Activated CD4-positive, alpha-beta T cell treated with anti-CD3 and anti-CD28 coated beads, Interleukin-2, amount 50 U/mL, for 4 hours (primary cell): Measurements from ENCODE around the gene SCNN1B.
"Not testable (repeated sequence)": the region's sequence is repeated elsewhere in the genome, so short reads cannot be mapped to it uniquely, and the experiment has no call there.

ENCODE experiments used
- DNase-seq, 2 experiments: peaks; one replicate each; pipeline ENCODE4 v3.0.0-alpha.2; 2020

Gene SCNN1B, protein sequence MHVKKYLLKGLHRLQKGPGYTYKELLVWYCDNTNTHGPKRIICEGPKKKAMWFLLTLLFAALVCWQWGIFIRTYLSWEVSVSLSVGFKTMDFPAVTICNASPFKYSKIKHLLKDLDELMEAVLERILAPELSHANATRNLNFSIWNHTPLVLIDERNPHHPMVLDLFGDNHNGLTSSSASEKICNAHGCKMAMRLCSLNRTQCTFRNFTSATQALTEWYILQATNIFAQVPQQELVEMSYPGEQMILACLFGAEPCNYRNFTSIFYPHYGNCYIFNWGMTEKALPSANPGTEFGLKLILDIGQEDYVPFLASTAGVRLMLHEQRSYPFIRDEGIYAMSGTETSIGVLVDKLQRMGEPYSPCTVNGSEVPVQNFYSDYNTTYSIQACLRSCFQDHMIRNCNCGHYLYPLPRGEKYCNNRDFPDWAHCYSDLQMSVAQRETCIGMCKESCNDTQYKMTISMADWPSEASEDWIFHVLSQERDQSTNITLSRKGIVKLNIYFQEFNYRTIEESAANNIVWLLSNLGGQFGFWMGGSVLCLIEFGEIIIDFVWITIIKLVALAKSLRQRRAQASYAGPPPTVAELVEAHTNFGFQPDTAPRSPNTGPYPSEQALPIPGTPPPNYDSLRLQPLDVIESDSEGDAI

DNA sequence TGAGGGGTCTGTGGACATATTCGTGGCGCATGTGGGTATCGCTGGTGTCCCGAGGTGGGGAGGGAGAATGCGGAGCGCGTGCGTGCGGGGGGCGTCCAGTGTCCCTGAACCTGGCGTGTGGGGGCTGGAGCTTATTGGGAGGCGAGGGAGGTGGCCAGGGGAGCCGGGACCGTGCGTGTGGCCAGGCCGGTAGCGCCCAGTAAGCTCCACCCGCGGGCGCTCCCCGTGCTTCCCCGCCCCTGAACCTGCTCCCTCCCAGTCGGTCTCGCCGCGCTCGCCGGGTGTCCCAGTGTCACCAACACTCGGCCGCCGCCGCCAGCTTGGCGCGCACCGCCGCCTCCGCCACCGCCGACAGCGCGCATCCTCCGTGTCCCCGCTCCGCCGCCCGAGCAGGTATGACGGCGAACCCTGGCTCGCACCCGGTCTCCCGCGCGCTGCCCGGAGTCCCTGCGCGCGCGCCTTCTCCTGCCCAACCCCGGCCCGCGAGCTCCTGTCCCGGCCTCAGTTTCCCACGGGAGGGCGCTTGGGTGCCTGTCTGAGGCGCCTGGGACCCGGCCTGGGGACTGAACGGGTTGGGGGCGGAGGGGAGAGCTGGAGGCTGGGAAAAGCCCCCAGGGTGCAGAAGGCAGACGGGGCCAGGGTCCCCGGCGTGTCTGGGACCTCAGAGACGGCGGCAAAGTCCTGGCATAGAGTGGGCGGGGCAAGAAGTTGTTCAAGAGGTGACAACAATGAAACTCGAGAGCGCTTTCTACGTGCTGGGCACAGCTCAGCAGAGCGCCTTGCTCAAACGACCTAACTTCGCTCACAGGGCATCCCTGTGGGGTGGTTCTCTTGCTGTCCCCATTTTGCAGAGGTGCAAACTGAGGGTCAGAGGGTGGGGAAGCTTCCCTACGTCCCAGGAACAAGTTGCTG is at the start of gene SCNN1B:
Gene SCNN1B, plus strand, starts transcription at position 258 of the 912 bp plus-strand sequence. CDS start 46,298 bp downstream, outside the sequence.
- no peak for DNase-seq

DNA sequence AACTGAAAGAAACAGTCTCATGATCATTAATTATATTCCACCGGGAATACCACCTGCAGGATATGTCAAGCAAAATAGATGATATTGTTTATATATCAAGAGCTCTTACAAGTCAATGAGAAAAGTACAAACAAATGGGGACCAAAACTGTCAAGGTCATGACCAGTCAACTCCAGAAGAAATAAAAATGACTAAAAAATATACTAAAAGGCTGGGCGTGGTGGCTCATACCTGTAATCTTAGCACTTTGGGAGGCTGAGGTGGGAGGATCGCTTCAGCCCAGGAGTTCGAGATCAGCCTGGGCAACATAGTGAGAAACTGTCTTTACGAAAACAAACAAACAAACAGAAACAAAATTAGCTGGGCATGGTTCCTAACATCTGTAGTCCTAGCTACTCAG is 49.8 kb upstream of the SCNN1B start:
- DNase-seq: no peak

DNA sequence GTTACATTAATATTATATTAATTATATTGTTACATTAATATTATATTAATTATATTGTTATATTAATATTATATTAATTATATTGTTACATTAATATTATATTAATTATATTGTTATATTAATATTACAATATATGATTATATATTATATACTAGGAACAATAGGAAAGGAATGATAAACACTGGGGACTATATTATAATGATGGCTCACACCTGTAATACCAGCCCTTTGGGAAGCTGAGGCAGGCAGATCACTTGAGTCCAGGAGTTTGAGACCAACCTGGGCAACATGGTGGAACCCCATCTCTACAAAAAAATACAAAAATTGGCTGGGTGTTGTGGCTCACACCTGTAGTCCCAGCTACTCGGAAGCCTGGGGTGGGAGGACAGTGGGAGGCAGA is 48.5 kb upstream of the SCNN1B start:
- not testable (repeated sequence) for DNase-seq

DNA sequence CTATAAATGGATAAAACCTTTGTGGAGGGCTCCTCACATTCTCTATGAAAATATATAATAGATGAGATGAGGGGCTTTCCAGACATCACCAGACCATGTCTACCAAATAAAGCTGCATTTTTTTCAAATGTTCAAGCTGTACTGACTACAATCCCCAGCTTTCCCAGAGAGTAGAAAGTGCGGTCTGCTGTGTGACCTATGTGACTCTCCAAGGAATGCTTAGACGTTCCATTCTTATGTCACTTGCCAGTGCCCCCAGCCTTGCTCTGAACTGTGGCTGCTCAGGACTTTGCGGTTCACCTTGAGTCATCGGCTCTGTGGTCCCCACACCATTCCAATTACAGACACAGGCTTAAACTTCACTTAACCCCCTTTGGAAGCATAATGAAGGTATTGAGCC is 47.8 kb upstream of the SCNN1B start:
- no peak for DNase-seq

DNA sequence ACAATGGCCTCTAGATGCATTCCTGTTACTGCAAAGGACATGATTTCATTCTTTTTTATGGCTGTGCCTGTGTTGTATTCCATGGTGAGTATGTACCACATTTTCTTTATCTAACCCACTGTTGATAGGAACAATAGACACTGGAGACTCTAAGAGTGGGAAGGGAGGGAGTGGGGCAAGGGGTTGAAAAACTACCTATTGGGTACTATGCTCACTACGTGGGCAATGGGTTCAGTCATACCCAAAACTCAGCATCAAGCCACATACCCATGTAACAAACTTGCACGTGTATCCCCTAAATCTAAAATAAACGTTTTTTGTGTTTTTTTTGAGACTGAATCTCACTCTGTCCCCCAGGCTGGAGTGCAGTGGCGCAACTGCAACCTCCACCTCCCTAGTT is 47.1 kb upstream of the SCNN1B start:
- no peak for DNase-seq

DNA sequence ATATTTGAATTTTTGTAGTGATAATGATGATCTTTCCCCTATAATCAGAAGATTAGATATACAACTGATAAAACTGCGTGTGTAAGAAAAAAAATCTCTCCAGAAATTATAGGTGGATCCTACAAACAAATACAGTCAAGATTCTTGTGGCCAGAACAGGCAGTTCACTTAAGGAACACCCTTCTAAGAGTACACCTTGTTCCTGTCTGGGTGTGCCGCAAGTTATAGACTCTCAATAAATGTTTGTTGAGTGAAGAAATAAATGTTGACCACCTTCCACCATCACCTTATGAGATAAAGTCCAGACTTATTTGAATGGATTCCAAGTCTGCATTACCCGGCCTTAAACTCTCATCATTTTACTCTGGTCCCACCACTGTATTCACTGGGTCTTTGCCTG is 45.7 kb upstream of the SCNN1B start:
- no peak for DNase-seq

DNA sequence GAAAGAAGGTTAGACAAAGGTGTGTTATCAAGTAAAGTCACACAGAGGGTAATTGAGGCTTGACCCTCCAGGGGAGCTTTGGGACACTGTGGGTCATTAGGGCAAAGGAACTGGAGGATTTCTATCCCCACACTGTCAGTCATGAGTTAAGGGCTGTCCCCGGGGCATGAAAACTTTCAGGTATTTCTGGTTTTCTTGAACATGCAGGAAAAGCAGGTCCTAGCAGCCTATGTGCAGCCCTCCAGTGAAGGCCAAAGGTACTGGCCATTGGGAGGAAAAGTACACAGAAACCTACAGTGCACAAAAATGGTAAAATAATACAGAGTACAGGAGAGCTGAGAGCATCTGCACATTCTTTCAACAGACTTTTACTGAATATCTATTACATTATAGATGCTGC is 44.4 kb upstream of the SCNN1B start:
- no peak for DNase-seq

DNA sequence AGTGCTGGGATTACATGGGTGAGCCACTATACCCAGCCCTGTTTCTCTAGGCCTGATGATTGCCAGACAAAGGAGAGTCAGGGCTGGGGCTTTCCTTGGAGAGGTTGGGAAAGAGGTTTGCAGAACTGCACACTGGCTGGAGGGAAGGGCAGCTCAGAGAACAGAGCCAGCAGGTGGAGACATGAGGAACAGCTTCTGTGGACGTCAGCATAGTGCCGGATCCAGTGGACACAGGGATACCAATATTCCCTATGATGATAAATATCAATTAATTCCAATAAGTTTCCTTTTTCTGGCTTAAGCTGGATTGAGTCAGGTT is 43.2 kb upstream of the SCNN1B start:
- DNase-seq: no peak

DNA sequence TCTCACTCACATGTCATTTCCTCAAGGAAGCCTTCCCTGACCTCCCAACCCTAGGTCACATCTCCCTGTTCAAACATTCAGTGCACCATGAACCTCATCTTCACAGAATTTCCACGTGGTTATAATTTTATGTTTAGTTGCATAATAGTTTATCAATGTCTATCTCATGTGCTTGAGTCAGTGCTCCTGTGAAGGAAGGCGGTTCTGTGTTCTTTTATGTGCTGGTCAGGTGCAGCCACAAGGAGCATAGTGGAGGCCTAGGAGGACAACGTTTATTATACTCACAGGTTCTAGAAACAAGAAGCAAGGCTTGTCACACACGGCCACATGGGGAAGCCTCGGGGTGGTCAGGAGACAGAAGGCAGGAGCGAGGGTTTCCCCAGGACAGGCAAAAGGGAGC is 34.5 kb upstream of the SCNN1B start:
- no peak for DNase-seq

DNA sequence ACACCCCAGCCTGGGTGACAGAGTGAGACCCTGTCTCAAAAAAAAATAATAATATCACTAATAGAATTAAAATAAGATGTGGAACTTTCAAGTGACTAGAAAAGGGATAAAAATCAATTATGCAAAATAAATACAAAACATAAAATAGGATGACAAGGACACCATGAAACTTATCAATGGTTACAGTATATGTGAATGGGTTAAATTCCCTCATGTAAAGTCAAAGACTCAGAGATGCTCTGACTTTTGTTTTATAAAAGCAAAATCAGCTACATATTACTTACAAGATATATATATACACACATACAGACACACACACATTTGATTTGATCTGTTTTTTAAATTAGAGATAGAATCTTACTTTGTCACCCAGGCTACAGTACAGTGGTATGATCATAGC is 33.5 kb upstream of the SCNN1B start:
- no peak for DNase-seq

DNA sequence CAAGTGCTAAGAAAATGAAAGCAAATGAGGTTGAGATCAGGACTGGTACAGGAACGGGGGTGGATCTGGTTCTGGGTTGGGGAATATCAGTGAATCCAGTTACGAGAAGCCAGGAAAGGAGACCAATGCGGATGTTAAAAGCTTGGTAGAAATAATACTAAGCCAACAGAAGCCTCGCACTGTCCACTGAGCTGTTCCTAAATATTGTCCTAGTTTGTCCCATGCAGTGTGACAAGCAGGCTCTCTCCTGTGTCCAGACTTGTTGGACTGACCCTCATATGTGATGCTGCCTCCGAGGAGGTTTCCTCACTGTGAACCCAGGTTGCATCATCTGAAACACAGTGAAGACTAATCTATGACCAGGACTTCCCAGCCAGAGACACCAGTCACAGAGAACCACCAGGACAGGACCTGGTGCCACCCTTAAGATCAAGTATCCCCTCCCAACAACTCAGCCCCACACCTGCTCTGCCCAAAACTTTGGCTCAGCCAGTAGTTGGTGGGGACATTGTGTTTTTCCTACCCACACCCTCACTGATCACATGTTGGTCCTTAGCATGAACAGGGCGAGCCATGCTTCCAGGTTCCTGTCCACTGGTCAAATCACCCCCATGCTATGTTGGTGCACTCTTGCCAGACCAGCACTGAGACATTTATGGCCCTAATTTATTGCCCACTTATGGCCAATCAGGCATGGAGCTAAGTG is 32.7 kb upstream of the SCNN1B start:
- DNase-seq: no peak

DNA sequence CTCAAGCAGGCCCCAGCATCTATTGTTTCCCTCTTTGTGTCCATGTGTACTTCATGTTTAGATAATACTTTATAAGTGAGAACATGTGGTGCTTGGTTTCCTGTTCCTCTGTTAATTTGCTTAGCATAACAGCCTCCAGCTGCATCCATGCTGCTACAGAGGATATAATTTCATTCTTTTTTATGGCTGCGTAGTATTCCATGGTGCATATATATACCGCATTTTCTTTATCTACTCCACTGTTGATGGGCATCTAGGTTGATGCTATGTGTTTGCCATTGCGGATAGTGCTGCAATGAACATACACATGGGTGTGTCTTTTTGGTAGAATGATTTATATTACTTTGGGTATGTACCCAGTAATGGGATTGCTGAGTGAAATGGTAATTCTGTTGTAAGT is 31.4 kb upstream of the SCNN1B start:
- no peak for DNase-seq

DNA sequence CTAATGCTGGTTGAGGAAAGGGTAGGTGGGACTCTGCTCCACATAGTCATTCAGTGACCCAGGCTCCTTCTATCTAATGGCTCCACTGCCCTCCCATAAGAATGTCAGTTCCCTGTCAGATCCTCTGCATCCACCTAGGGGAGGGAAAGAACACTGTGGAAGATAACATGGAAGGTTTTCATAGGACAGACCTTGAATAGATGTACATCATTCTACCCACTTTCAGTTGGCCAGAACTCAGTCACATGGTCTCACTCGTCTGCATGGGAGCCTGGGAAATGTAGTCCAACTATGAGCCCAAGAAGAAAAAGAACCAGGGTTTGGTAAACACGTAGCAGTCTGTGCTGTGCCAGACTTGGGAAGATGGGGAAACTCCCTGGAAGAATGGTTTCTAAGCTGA is 27.1 kb upstream of the SCNN1B start:
- DNase-seq: no peak

DNA sequence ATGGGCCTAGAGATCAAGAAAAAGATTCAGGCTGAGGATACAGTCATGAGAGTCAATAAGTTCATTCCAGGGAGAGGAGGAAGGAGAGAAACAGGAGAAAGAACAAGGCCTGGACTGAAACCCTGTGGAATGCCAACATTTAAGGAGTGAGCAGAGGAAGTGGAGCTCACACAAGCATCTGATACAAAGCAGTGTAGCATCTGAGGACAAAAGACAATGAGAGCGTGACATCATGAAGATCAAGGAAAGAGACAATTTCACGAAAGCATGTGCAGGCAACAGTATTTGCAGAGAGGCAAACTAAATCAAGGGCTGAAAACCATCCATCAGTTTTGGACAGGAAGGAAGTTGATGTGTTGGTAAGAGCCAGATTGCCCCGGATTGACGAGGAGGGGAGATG is 25.3 kb upstream of the SCNN1B start:
- DNase-seq: no peak

DNA sequence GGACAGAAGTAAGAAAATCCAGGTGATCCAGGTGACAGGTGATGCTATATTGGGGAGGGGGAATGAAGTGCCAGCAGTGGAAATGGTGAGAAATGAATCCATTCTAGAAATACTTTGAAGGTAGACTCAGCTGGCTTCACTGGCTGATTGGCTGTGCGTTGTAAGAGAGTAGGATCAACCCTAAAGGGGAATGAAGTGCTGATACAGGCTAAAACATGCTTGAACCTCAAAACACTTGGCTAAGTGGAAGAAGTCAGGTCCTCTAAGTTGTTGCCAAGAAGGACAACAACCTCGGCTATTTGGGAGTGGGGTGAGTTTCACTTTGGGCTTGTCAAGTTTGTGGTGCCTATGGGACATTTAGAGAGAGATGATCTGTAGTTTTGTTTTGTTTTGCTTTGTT is 24.1 kb upstream of the SCNN1B start:
- no peak for DNase-seq

DNA sequence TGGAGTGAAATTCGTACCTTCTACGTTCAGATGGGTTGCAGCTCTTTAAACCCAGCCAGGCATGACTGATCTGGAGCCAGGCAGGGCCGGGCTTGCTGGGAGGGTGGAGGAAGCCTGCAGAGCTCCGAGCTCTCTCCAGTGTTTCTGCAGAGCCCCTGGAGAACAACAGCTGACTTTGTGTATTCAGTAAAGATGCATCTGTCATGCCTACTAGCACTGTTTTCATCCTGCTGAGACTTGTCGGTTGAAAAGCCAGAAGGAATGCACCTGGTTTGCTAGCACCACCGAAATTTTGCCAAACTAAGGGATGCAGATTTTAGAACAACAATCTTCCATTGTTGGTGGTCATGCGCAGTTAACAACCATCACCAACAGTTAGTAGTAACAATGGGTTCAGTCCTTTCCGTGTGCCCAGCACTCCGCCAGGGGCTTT is 22.4 kb upstream of the SCNN1B start:
- no peak for DNase-seq

DNA sequence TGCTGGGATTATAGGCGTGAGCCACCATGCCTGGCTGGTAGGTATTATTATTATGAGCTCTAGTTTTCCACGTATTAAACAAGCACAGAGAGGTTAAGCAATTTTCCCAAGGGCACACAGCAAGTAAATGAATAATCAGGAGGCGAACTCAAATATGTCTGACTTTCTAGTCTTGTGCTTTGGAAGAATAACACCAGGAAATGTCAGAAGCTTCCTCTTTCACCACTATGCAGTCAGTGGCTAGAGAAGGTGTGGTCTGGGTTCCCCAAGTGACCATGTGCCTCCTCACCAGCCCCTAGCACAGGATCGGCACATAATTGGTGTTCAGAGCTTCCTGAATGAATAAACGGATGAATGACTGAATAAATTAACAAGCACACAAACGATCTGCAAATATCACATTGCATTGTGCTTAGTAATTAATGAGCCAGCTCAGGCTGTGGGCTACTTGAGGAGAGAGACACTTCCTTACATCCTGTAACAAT is 21.6 kb upstream of the SCNN1B start:
- no peak for DNase-seq

DNA sequence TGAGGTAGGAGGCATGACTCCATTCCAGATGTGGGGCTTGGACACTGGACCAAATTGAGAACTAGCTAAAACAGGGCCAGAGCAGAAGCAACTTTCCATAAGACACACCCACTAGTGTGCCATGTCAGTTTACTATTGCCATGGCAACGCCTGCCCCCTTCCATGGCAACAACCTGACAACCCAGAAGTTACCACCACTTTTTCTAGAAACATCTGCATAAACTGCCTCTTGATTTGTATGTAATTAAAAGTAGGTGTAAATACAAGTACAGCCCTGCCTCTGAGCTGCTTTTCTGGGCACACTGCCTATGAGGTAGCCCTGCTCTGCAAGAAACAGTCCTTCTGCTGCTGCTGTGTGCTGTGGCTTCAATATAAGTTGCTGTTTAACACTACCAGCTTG is 19.5 kb upstream of the SCNN1B start:
- no peak for DNase-seq

DNA sequence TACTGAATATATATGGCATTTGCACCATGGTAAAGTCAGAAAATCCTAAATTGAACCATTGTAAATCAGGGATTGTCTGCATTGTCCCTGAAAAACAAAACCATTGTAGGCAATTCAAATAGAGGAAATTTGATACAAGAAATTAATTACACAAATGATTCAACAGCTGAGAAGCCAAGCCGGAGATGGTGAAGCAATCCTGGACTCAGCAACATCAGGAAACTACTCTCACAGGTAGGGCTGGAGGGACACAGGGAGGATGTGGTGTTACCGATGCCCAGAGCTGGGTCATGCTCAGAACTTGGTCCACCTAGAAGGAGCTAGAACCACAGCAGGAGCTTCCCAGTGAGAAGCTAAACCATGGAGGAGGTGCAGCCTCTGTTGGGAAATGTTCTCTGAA is 18.5 kb upstream of the SCNN1B start:
- no peak for DNase-seq

DNA sequence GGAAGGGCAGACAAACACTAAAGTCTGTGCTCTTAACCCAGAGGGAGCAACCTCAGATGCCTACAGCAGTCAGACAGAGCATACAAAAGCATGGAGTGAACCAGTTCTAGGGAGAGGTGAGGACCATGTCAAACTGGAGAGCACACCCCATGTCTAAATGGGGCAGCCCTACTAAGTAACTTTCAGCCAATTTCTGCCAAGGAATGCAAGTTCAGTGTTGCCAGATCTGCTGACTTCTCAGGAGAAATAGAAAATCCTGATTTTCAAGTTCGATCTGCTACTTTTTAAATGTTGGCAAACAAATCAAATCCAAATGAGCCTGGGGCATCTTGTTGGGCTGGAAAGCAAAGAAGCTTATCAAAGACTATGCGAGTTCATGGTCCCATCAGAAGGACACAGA is 17.5 kb upstream of the SCNN1B start:
- no peak for DNase-seq

DNA sequence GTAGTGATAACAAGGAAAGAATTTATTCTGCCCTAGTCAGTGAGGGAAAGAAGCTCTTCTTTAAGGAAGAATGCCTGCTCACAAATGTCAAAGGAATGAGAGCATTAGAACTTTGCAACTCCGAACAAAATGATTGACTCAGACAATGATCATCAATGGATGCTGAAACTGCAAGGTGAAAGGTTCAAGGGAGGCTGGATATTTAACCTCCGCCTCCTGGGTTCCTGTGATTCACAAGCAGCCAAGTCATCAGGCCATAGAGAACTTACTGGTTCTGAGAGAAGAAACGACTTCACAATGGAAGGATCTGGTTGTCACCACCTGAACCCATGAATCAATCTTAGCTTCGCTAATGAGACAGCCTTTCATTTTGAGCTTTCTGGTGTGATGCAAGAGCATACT is 16.0 kb upstream of the SCNN1B start:
- no peak for DNase-seq

DNA sequence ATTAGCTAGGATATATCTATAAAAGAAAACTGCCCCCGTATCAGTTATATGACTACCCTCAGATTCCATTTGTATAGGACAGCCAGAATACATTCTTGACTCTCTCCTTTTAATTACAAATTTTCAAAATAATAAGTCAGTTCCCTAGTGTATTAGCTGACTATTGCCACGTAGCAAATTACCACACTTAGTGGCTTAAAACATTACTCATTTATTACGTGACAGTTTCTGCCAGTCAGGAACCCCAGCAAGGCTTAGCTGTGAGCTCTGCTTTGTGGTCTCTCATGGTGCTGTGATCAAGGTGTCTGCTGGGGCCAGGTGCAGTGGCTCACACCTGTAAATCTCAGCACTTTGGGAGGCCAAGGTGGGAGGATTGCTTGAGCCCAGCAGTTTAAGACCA is 13.9 kb upstream of the SCNN1B start:
- no peak for DNase-seq
